ACHN (cell line): Measurements from ENCODE around the gene C5.
A peak's percentile ranks its signal among the peaks of the same experiment; 100 is the strongest.

Experiments
- DNase-seq: peaks from one replicate; pipeline ENCODE4 v3.0.0-alpha.2; 2015
- in situ Hi-C: cut with HindIII; loops from 2 replicates; pipeline ENCODE4 v1.10.0; 2017; ENCODE audit warnings: low sequenced_read_pairs, low pct_ligation_motif_present, low pct_unique_long_range_greater_than_20kb

Gene C5

GRCh38 chr9:120951960-120952618 is 98.0 kb downstream of the C5 start:
- in situ Hi-C loops = no loop called here
- DNase-seq = no peak

- no peak for DNase-seq
- in situ Hi-C loops = no loop called here
Observed at GRCh38 chr9:120950421-120951388, 99.4 kb downstream of the C5 start.

- no peak for DNase-seq
- in situ Hi-C loops = no loop called here
Observed at GRCh38 chr9:120949290-120949689, 100.8 kb downstream of the C5 start.

DNA sequence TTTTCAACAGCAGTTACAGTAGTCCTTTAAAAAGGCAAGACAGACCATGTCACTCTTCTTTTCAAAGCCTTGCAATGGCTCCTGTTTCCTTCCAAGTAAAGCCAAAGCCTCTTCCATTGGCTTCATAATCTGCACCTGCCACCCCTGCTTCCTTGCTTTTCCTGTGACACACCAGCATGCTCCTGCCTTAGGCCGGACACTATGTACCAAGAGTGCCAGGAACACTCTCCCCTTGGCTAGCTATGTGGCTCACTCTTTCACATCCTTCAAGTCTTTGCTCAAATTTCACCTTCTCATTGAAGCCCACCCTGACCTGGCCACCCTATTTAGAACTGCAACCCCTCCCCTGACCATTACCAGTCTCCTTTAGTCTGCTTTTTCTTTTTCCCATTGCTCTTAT is 101.3 kb downstream of the C5 start:
- DNase-seq = no peak
- in situ Hi-C loops = no loop called here

DNA sequence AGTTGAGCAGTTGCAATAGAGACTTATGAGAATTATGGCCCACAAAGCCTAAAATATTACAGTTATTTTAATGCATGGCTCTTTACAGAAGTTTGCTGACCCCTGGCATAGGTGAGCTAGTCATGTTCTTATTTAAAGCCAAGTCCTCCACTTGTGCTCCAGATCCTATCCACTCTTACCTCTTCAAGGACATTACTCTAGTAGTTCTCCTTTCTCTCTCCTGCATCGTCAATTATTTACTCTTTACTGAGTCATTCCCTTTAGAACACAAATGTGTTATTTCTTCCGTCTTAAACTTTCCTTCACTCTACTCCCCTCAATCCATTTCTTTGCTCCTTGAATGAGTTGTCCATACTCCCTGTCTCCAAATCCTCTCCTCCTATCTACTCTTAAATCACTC is 102.9 kb downstream of the C5 start:
- no peak for DNase-seq
- in situ Hi-C loops = no loop called here

GRCh38 chr9:120946259-120946658 is 103.8 kb downstream of the C5 start:
- in situ Hi-C loops = no loop called here
- no peak for DNase-seq

DNA sequence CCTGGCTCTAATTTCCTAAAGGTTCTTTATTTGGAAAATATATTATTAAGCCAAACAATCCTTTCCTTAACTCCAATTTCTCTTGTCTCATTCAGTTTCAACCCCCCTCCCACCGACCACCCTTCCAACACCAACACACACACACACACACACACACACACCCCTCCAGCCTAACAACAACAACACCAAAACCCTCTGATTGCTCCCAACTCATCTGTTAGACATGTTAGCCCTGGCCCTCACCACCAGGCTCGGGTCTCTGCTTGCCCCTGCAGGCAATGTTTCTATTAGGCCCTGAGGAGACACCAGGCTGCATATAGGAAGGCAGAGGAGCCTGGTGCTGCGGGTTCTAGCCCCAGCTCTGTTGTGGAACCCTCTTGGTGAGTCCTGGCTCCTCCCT is 105.1 kb downstream of the C5 start:
- DNase-seq = no peak
- in situ Hi-C loops = no loop called here

DNA sequence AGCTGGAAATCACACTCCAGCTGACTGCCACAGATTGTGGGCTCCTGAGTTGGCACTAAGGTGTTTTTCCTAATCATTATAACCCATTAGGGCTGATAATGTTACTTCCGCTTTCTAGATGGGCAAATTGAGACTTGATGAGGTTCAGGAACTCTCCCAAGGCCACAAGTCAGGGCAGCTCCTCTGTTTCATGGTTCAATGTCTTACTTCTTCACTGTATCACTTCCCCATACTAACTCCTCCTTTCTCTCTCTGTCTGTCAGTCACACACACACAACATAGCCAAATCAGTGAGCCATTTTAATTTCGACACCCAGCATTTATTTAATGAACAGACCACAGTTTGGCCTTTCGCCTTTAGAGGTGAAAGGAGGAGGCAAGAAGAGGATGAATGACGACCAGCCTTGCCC is 105.6 kb downstream of the C5 start:
- in situ Hi-C loops = no loop called here
- DNase-seq = no peak

GRCh38 chr9:120942186-120943001 is 107.7 kb downstream of the C5 start:
- DNase-seq = no peak
- in situ Hi-C loops = no loop called here

DNA sequence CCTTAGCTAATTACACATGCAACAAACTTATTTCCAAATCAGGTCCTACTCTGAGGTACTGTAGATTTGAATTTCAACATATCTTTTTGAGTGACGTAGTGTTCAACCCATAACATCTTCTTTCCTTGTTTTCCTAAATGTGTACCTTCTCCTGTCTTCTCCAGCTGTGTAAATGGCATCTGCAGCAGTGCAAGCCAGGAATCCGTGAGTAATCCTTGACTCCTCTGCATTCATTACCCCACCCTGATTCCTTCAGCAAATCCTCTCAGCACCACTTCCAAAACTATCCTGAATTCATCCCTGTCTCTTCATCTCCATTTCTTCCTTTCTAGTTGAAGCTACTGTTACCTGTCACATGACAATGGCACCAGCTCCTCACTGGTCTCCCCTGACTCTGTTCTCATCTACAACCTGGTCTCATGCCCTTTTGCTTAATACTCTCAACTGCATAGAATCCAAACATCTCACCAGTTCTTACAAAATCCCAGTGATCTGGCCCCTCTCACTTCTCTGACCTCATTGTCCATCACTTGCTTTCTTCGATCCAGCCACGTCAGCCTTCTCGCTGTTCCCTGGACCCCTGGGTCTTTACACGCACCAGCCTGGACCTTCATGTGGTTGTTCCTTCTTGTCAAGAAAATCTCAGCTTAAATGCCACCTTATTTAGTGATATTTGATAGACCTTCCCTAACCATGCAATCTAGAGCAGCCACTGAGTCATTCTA is 108.9 kb downstream of the C5 start:
- DNase-seq = no peak
- in situ Hi-C loops = no loop called here

GRCh38 chr9:120940573-120940972 is 109.5 kb downstream of the C5 start:
- DNase-seq = no peak
- in situ Hi-C loops = no loop called here

GRCh38 chr9:120938851-120939250 is 111.2 kb downstream of the C5 start:
- in situ Hi-C loops = no loop called here

DNA sequence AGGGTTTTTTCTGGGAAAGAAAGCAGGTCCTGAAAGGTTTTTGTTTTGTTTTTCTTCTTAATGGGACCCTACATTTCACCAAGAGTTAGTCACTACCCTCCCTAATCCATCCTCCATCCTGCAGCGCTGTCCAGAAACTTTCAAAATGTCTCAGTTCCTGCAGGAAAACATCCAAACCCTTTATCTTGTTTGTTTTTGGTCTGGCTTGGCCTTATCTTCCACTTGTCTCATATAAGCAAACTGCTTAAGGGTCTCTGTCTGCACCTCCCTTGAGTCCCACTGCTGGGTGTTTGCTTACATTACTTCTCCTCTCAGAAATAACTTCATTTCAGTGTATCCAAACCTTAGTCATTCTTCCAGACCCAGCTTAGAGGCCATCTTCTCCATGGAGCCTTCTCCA is 112.5 kb downstream of the C5 start:
- in situ Hi-C loops = no loop called here
- DNase-seq = no peak

More at GRCh38 chr9:120938851-120939250, 111.2 kb downstream of the C5 start:
- no peak for DNase-seq

DNA sequence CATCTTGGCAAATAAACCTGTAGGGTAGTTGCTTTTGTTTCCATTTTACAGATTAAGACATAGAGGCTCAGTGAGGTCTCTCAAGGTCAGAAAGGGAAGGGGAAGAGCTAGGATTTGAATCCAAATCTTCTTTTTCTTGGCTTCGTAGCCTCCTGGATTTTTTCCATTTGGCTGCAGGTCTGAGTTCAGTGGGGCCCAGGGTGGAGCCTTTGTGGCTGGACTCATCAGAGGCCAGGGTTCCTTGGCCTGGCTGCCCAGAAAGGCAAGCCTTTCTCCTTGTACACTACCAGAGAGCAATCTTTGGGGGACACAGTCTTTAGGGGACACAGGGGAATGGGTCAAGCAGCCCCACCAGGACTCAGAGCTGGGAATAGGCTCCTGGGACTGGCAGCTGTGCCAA is 112.9 kb downstream of the C5 start:
- DNase-seq = no peak
- in situ Hi-C loops = no loop called here

DNA sequence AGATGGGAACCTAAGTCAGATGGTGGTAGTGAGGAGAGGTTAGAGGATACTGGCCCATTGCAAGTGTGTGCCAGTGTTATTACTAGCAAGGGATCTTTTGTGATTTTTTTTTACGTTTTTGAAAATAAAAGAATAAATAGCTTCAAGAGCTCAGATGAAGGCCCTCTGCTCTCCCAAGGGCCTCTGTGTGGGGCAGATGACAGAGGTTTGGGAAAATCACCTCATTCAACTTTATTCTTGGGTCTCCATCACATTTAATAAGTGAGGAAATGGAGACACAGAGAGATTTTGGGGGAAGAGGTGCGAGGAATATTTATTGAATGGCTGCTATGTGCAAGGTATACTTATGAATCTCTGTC is 113.3 kb downstream of the C5 start:
- in situ Hi-C loops = no loop called here
- DNase-seq = no peak

DNA sequence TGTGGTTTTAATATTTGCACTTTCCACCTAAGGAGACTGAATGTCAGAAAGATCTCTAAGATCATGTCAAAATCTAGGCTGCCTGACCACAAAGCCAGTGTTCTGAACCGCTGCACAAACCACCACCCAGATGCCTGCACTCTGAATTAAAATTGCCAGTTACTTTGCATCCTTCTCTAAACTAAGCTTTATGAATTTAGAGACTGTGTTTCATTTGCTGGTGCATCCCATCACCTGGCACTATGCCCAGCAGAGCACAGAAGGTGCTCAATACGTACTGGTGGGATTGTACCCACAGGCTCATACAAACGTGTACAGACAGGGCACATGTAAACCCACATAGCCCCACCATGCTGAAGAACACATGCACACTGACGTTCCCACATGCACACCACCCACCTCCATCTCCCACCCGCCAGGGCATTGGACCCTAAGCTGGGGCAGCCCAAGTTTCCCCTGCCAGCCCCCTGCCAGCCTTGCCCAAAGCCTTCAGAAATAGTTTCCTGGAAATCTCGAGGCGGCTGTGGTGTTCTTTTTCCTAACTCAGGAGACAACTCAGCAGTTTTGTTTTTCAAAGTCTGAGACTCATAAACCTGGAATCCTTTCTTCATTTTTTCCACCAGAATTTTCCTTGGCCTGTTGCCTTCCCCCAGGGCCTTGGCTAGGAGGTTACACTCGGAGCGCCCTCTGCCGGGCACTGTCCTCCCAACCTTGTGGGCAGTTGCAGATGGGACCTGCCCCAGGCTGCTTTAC is 113.9 kb downstream of the C5 start:
- in situ Hi-C loops = no loop called here
- peak; percentile 90 for DNase-seq

DNA sequence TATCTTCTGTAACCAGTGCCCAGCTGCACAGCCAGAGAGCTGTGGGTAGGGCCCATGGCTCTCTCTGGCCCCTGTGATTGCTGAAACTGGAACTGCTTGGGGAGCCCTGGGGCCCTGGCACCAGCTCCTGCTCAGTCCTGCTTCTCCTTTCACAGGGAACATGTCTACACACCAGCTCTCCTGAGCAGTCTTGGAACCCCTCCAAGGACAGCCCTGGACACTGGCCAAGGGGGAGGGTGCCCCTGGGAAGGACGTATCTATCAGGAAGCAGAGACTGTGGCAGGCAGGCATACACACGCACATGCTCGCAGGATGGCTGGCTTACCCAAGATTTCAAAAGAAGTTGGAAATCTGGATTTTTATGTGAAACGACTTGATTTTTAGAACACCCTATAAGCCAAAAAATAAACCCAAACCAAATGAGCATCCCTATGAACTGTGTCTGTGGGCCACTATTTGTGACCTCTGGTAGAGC is 114.7 kb downstream of the C5 start:
- in situ Hi-C loops = no loop called here
- DNase-seq = peak; percentile 86

- no peak for DNase-seq
- in situ Hi-C loops = no loop called here
Observed at GRCh38 chr9:120934281-120934680, 115.8 kb downstream of the C5 start.
